GM18526 (cell line): ENCODE measurements around the gene STK32A.

Source experiments
- POLR2A ChIP-seq: IDR thresholded peaks from 3 replicates; pipeline ENCODE4 v1.6.1; 2011; ENCODE audit not compliant: insufficient read length; ENCODE audit errors: extremely low read depth

STK32A gene

DNA sequence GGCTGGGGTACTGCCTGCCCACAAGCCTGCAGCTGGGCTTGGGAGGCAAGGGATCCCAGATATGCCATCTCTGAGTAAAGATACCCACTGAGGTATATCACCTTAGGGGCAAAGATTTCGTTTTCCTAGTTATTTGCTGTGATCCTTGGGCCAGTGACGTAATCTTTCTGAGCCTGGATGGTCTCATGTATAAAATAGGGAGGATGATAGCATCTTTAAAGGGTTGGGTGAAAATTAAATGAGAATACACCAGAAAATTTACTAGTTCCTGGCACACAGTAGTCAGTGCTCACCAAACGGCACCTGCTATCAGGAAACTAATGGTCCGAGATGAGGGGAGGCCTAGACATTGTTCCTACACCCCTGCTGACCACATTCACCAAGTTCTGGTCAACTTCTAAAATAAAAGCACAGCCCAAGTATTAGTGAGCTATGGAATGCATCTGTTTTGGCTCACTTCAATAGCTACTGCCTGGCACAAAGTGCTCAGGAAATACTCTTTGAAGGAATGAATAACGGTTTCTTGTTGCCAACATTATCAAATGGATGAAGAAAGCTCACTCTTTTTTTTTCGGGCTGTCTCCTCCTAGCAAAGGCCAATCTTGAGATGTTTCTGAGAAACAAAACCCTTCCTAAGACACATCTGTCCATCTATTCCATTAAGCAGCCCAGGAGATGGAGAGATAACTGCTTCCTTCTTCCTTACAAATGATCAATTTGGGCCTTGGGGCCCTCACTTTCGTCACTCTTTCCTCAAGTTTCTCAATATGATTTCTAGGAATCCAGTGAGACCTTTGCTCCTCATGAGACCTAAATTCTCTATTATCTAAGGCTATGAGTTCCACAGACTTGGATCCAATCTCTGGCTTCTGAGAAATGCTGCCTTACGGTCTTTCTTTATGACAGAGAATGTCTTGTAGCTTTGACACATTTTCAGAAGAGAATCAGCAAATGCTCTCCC, 176.8 kb downstream of the STK32A start:
- no peak for TF ChIP-seq POLR2A

DNA sequence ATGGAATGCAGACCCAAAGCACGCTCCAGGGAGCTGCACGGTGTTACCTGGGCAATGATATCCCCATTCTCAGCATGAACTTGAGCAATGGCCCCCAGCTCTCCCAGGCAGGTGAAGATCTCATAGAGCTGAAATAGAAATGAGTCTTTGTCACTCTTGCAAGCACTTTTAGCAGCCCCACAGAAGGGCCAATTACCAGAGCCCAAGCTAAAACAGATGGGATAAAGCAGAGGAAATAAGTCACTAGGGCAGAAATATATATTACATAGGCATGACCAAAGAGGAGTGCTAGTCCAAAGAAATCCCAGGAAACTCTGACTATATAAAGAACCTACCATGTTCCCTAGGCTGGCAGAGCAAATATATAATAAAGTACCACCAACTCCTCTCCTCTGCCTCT, 177.7 kb downstream of the STK32A start:
- no peak for TF ChIP-seq POLR2A

DNA sequence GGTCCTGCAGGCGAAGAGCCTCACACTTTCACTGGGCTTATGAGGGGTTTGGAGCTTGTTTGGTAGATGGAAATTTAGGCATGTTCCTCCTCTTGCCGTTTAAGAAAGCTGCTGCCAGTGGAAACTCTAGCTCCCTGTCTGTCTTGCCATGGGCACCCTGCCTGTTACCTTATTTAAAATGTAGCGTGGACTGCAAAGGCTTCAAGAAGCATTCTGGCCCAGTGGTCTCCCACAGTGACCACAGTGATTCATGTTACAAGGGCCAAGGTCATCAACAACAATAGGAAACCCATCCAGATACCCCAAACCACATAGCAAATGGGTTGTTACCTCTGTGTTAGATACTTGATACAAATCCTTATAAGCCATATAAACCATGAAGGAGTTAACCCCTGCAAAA, 178.4 kb downstream of the STK32A start:
- TF ChIP-seq POLR2A = no peak

DNA sequence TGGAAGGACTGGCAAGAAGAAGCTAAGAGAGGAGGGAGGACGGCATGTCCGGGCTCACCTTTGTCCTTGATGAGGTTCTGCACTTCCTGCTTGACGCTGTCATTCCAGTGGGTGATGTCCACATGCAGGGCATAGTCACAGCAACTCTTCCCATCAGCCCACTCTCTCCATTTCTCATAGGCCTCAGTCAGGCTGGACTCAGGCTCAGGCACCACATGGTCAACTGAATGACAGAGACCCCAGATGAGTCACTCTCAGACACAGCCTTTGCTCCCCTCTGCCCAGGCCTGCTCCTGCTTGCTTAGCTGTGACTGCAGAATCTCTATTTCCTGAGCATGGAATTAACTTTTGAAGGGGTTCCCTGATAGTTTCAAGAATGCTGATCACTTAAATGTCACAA, 180.8 kb downstream of the STK32A start:
- TF ChIP-seq POLR2A = no peak

DNA sequence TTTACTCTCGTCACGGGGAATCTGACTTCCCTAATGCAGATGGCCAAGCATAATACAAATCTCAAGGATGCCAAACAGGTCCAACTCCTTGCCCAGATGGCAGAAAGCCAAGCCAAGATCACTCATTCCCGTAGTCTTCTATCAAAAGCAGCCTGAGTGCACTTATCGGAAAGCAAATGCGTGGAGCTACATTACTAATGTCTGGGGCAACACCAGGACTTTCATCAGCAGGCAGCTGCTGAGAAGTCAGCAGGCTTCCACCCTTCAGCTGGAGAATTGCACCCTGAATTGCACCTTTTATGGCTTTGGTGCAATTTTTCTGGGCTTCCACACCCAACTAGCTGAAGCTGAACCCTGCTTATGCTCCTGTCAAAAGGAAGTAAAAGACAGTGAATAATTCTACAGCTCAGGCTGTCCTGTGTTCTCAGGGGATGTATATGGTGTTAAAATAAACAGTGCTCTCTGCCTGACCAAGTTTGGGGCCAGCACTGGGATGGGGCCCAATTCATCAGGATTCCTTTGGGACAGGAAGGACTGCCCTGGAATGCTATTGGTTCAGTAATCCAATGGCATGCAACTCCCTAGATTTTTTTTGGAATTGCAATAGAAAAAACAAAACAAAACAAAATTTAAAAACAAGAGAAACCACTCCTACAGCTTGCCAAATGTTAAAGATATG, 182.4 kb downstream of the STK32A start:
- no peak for TF ChIP-seq POLR2A

DNA sequence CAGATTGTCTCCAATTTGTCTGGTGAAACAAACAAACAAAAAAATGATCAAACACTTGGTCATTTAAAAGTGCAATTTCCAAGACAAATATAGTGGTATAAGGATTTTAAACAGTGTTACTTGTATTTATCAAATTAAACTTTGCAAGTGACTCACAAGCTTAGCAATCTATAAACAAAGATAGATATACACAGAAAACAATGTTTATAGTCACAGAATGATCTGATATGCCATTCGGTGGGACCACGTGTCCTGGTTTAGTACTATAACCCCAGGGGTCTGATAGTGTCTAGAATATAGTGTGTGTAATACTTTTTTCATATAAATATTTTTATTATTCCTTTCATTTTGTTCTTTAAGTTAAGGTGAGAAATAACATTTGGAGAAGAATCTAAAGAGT, 183.8 kb downstream of the STK32A start:
- TF ChIP-seq POLR2A = no peak

DNA sequence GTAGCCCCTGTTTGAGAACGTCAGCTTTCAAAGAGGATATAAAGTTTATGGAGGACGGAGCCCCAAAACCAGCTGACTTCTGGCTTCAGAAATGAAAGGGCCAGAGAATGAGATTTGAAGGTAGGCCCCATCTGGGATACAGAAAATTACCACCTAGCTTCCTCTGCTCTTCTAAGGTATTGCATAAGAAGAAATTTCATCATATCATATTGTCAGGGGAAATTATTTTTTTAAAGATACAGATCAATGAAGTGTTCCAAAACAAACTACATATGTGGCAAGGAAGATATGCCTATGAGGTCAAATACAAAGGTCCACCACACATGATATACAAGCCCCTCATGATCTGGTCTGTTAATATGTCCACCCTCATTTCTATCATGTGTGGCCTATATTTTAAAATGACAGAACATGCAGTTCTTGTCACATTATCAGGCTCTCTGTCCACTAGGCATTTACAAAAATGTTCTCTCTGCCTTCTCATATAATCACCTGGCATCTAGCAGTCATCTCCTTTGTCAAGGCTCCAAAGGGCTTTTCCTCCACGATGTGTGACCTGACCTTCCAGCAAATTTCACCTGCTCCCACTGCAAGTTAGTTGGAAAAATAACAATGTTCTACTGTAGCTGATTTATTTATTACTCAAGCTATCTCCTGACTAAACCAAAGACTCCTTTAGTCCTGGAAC, 192.0 kb downstream of the STK32A start:
- TF ChIP-seq POLR2A = no peak

DNA sequence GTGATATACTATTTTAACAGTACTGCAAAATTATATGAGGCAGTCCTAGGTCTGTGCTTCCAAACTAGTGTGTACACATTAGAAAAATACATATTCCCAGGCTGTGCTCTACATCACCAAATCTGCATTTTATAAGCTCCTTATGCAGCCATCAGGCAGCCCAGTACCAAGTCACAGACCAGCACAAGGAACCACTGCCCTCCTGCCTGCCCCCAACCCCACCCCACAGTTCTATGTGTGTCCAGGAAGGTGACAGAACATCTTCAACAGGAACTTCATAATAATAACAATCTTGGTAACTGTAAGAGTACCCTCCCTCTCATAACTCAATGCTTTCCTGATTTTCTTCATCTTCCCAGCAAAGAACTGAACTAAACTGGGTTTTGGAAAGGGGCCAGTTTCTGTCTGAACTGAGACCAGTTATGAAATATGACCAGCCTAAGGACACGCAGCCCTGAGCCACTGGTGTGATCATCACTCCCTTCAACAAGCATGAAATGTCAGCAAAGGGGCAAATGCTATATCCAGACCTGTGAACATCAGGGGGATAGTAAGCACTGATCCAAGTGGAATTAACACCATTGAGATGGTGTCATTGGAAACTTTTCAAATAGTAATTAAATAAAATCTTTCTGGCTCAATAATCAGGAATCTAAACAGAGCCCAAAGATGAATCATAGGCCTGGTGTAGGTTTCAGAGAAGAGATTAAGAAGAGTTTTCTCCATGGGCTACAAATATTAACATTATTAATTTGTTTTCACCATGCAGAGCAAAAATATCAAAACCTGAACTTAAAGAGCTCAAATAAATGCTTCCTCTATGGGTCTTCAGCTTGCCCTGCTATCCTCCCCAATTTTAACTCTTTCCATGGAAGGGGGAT, 192.9 kb downstream of the STK32A start:
- TF ChIP-seq POLR2A = no peak

DNA sequence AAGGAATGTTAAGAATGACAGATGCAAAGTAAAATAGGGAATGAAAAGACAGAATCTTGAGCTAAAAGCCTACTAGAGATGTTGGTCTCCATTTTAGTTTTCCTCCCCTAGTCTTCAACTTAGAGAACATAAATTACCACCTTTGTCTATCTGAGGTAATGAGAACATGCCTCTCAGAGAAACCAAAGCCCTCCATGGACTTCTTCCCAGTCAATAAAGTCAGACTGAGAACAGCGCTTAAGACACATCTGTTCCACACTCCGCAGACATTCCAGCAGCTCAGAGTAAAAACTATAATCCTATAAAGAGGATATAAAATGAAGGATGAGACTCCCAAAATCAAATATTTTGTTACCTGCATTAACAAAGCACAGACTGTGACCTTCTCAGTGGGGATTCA, 195.8 kb downstream of the STK32A start:
- no peak for TF ChIP-seq POLR2A

DNA sequence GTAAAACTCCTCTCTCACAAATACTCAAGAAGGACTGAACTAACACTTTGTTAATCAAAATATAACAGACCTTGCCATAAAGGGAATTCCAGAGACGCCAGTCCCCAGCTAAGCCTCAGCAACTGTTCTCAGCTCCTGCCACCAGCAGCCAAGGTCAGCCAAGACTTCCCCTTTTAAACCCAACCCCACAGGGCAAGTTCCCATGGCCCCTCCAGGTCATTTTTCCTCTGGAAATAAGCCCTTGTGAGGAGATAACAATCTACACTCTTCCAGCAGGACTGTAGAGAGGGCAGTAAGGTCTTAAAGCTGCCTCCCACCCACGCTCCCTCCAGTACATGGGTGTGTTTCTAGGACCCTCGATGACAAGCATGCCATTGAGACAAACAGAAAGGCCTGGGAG, 196.8 kb downstream of the STK32A start:
- TF ChIP-seq POLR2A = no peak

DNA sequence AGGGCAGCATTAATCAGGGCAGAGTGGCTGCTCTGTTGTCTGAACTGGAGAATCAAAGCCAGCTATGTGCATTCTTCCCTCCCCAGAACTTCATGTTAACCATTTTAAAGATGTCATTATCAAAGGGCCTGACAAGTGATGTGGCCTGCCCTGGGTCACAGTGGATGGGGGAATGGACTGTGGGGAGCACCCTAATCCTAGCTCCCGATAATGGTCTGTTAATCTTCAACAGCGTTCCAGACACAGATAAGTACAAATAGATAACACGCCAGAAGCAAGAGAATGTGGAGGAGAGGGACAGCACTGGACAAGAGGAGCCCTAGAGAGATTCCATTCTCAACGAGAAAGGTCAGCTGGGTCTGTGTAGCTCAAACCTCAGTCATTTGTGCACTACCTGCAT, 197.5 kb downstream of the STK32A start:
- TF ChIP-seq POLR2A = no peak

DNA sequence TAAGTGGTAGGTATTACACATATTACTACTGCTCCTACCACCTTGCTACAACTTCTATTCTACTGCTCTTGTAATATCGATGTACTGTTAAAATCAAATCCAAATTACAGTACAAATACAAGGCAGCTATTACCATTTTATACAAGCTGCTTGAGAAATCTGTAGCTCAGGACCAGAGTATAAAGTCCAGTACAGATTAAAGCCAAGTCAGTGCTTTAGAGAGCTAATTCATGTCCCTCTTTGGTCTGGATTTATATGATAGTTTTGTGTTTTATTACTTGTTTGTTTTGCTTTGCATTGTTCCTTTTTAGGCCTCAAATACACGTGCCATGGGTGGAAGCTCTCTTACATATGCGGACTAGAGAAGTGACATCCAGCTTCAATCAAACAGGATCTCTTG, 199.2 kb downstream of the STK32A start:
- TF ChIP-seq POLR2A = no peak

DNA sequence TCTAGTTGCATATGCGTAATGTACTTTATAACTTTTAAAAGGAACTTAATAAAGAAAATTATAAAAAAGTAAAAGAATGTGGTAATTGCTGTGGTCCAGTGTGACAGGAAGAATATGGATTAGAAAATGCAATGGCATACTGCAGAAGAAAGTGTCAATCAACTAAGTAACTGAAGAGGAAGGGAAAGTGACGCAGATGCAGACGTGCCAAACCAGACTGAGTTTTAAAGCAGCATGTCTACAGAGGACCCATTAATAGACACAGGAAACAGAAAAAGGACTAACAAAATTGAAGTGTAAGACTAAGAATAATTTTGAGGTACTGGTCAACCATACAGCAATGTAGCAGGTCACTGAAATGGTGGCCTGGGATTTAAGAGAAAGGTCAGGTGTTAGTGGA, 201.8 kb downstream of the STK32A start:
- TF ChIP-seq POLR2A = no peak

DNA sequence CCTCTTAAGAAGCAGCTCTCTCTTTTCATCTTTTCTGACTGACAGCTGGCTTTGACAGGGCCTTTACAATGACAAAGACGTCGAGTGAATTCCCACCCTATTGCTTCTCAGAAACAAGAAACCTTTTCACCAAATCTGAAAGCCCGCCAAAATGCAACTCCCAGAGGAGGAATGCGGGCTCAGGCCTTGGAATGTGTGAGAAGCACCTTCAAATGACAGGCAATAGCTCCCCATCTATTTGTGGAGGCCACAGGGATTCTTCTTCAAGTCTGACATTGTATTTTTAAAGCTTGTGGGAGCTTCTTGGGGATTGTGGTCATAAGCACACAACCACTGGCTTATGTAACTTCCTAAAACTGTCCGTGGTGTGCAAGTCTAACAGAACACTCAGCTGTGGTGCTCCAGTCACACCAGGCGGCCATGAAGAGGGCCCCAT, 202.4 kb downstream of the STK32A start:
- no peak for TF ChIP-seq POLR2A
